ENCODE measurements around the gene LEMD3.

The LEMD3 gene

DNA sequence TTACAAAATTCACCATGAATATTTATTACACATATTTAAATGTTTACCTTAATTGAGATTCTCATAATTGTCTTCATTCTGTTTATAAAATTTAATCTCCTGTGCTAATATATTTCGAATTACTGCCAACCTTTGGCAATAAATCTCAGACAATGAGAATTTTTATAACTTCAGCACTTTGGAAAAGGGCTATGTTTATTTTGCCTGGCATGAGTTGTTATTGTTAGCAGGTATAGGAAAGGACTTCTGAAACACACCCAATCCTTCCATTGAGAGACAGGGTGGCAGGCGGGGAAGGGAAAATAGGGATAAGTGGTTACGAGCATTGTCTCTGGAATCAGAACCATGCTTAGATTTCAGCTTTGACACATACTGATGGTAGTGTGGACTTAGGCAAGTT is 97.0 kb downstream of the LEMD3 start:
- no peak for TF ChIP-seq GATA3 (IDR thresholded peaks at IDR 0.05; ENCODE audit: low read depth, low read length)
- no peak for TF ChIP-seq GATA2 (IDR thresholded peaks at IDR 0.05; ENCODE audit: low read depth, low read length)

DNA sequence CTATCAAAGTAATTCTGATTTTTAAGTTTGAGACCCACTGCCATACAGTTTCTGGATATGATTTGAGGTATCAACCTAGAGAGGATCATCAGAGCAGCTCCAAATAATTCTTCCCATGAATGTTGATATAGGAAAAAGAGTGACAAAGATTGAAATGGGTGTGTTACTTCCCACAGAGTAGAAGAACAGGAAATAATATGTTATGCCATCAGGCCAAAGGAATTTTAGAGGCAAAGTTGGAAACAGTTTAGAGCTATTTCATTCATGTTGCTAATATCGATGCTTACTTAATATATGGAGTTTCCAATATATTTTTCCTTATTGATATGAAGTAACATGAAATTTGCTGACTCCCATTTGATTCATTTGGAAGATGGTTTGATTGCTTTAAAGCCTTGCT is 100.2 kb downstream of the LEMD3 start:
- TF ChIP-seq GATA2 (IDR thresholded peaks at IDR 0.05; ENCODE audit: low read depth, low read length) (no peak), GATA3 (IDR thresholded peaks at IDR 0.05; ENCODE audit: low read depth, low read length) (no peak)

DNA sequence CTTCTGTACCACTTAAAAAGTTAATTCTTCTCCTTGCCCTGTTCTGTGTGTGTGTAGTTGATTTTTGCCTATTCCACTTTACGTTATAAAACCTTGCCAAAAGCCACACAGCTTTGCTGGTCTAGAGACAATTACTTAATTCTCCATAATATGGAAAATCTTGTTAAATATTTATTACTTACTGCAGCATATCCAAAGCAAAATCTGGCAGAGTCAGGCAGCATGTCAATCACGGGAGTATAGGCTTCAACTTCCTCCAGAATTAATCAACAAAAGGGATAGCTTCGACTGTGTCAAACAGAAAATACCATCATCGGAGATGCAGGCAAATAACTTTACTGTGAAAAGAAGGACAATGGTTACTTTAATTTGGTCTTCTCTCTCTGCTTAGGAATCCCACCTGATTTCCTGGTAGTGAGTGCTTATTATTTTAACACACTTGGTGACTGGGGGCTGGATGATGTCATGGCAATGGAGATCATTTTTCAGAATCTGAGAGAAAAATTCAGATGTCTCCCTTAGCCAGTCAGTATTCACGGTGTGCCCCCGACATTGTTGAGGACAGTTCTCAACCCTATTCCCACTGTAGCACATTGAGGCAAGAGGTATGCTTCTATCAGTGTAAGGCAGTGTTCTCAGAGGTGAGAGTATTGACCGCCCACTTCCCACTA is 105.4 kb downstream of the LEMD3 start:
- TF ChIP-seq GATA2 (IDR thresholded peaks at IDR 0.05; ENCODE audit: low read depth, low read length) = no peak
- no peak for TF ChIP-seq GATA3 (IDR thresholded peaks at IDR 0.05; ENCODE audit: low read depth, low read length)

DNA sequence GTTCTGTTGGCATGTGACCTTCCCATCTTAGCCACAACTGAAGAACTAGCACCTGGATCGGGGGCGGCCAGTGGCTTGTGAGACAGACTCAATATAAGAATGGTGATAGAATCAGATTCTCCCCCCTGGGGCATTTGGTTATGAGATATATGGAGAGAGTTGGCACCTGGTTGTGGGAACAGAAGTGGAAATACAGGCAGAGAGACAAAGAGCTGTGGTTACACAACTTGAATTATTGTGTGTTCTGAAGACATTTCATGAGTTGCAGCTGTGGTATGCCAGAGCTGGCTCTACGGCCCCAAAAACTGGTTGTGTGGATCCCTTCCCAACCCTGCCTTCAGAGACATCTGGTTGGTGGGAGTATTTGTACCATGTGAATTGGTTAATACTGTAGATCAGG is 106.2 kb downstream of the LEMD3 start:
- TF ChIP-seq GATA3 (IDR thresholded peaks at IDR 0.05; ENCODE audit: low read depth, low read length) (no peak), GATA2 (IDR thresholded peaks at IDR 0.05; ENCODE audit: low read depth, low read length) (no peak)

DNA sequence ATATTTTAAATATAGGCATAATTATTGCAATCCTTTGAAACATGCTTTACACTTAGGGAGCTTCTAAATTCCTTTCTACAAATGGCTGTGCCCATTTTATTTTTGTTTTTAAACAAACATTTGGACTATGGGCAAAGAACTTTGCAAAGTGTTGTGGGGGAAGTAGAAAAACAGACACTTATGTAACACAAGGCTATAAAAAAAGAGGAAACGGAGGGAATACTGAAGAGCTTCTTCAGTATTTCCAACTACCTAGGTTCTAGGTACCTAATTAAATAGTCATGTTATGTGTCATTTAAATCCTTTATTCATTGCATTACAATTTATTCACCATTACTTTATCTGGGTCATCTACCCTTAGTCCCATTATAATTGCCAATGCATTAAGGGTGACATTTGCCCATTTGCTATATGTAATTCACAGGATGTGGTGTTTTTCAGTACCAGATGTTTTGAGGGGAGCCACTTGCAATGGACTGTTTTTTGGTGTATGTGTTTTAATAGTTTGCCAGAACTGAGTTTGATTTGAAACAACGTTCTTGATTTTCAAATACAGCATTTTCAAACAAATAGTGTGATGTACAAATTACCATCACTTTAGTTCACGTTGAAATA is 107.6 kb downstream of the LEMD3 start:
- TF ChIP-seq GATA2 (IDR thresholded peaks at IDR 0.05; ENCODE audit: low read depth, low read length) (no peak), GATA3 (IDR thresholded peaks at IDR 0.05; ENCODE audit: low read depth, low read length) (no peak)

DNA sequence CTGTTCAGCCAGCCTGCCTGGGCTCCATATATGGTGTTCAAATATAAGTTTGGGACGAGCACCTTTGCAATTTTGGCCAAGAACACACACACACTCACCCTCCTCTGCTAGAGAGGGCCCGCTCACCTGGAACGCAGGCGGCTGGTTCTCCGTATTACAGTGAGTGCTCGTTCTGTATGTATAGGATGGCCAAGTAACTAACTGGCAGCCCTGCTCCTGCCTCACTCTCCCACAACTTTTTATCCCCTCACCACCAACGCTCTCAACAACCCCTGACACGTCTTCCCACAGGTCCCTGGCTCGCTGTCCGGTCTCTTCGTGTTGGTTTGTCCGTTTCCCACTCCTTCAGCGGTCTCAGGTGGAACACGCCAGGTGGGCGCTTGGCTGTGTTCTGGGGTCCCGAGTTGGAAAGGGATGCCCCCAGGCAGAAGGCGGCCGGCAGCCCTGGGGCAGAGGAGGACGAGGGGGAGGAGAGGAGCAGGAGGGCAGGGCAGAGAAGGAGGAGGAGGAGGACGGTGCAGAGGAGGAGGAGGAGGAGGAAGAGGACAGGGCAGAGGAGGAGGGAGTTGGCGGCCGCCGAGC is 108.7 kb downstream of the LEMD3 start:
- TF ChIP-seq GATA3 (IDR thresholded peaks at IDR 0.05; ENCODE audit: low read depth, low read length) (no peak), GATA2 (IDR thresholded peaks at IDR 0.05; ENCODE audit: low read depth, low read length) (no peak)

DNA sequence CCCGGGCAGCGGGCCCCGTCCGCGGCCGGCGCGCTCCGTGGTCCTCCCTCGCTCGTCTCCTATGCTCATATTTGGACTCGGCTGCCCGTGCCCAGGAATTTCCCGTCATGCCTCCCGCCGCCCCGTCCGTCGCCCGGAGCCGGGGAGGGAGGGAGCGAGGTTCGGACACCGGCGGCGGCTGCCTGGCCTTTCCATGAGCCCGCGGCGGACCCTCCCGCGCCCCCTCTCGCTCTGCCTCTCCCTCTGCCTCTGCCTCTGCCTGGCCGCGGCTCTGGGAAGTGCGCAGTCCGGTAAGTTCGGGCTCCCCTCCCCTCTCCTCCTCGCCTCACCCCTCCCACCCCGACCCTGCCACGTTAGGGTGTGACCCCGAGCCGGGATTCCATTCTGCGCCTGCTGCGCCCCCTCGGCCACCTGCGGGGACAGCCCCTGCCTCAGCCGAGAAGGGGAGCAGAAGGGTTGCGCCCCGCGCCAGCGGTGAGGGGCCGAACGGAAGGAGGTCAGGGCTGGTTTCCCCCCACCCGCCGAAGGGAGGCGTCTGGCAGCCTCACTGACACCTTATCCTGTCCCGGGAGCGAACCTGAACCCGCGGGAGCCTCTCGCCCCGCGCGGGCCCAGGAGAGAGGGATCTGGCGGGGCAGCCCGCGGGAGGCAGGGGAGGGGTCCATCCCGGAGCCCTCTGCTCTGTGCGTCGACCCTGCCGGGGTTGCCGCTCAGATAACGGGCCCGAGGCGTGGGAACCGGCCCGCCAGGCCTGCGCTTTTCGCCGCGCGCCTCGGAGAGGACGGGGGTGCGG is 109.4 kb downstream of the LEMD3 start, which contains the start of gene MSRB3:
MSRB3 (plus strand) TSS at position 108 of the 793 bp plus-strand sequence. CDS start 29,897 bp downstream, outside the sequence.
- TF ChIP-seq GATA3 (IDR thresholded peaks at IDR 0.05; ENCODE audit: low read depth, low read length) (no peak), GATA2 (IDR thresholded peaks at IDR 0.05; ENCODE audit: low read depth, low read length) (no peak)

DNA sequence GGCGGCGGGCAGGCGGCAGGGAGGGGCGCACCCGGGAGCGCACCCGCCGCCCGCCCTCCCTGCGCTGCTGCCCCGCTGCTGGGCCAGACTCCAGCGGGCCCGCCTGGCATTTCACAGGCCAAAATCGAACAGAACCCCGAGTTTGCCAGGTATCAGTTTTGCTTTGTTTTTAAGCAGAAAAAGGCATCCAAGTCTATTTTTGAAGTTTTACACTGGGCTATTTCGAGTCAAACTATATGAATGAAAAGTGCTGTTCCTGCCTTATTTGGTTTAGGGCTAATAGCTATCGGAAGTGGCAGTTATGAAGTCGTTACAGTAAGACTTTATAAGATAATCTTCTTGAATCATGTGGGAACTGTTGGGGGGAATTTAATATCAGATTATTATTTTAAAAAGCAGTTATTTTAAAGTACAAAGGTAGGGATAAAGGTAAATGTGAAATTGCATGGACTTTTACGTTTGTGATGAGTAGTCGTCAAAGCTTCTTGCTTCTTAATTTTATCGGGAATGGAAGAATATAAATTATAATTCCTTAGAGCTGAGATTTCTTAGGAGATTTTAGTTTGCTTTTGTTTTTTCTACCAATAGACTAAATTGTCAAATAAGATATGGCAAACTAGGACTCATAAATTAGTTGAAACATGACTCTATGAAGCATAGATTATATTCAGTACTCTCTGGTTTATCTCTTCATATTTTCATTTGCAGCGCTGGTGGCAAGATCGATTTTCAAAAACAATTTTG is 110.2 kb downstream of the LEMD3 start:
- TF ChIP-seq GATA2 (IDR thresholded peaks at IDR 0.05; ENCODE audit: low read depth, low read length) (no peak), GATA3 (IDR thresholded peaks at IDR 0.05; ENCODE audit: low read depth, low read length) (no peak)

DNA sequence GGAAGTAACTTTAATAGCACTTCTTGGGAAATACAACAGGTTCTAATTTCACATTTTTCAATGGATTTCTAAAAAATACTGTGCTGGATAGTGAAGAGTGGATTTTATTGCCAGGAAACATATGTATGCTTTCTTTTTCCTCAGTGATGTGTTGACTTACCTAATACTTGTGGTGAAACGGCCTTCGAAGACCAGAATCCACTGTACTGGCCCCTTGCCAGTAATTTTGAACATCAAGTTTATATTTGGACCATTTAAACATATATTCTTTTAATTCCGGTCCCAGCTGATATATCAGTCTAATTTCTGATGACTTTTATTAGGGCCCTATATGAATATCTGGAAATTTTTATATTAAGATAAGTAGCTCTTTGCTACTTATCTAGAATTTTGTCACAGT is 110.9 kb downstream of the LEMD3 start:
- TF ChIP-seq GATA3 (IDR thresholded peaks at IDR 0.05; ENCODE audit: low read depth, low read length) (no peak), GATA2 (IDR thresholded peaks at IDR 0.05; ENCODE audit: low read depth, low read length) (no peak)

DNA sequence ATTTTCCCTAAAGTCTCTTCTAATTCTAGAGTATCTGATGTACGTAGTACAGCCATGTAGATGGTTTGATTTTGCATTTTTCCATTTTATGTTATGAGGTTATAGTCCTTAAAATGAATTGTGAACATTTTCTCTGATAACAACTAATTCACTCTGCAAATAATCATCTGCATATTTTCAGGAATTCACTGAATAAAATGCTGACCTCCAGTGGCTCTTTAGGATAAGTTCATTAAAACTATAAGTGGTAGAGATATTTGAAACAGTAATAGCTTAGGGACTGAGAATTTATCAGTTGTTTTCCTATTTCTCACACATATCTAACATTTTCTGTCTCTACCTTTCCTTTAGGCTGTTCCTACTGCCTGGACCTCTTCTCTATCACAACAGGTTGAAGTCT is 113.5 kb downstream of the LEMD3 start:
- TF ChIP-seq GATA3 (IDR thresholded peaks at IDR 0.05; ENCODE audit: low read depth, low read length) = no peak
- no peak for TF ChIP-seq GATA2 (IDR thresholded peaks at IDR 0.05; ENCODE audit: low read depth, low read length)

DNA sequence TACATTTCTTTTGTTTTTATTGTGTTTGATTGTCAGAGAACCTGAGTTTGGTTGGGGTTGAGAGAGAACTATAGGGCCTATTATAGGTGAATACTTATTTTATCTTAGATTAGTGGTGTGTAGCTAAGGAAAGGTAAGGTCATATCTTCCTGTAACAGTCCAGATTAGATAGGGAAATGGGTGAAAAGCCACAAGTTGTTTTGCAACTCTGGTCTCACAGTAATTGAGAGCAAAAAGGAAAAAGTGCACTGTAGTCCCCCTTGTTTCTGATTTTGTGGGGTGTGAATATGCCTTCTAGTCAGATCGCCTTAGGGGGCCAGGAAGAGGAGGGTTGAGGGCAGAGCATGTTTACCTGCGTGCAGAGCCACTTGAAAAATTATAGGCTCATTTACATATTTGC is 118.0 kb downstream of the LEMD3 start:
- TF ChIP-seq GATA3 (IDR thresholded peaks at IDR 0.05; ENCODE audit: low read depth, low read length) (no peak), GATA2 (IDR thresholded peaks at IDR 0.05; ENCODE audit: low read depth, low read length) (no peak)

DNA sequence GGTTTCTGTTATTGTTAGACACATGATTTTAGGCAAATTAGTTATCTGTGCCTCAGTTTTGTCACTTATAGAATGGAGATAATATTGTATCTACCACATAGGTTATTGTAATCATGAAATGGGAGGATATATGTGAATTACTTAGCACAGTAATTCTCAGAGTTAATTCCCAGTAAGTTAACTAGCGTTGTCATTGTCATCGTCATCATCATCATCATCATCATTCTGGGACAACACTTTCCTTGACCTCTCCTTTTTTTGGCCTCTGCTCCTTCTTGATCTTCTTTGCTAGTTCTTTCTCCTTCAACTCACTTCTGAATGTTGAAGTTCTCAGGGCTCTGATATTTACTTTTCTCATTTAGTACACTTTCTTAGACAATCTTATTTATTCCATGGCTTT is 122.9 kb downstream of the LEMD3 start:
- TF ChIP-seq GATA2 (IDR thresholded peaks at IDR 0.05; ENCODE audit: low read depth, low read length) = no peak
- TF ChIP-seq GATA3 (IDR thresholded peaks at IDR 0.05; ENCODE audit: low read depth, low read length) = no peak

DNA sequence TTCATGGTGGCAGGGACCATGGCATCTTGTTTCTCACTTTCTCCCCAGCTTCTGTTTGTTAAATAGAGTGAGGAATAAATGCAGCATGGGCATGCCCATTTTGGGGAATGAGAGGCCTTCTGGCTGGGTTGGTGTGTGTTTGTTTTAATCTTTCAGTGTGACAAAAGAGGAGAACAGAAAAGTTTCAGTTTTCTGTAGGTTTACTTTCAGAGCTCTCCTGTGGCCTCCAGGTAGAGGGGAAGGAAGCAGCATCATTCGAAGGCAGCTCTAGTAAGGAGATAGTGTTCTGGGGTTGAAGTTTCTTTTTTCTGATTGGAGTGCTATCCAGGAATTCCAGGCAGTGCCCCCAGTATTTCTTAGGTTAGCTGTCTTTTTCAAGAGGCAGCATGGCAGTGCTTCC is 124.4 kb downstream of the LEMD3 start:
- no peak for TF ChIP-seq GATA3 (IDR thresholded peaks at IDR 0.05; ENCODE audit: low read depth, low read length)
- no peak for TF ChIP-seq GATA2 (IDR thresholded peaks at IDR 0.05; ENCODE audit: low read depth, low read length)
